Calu3 (cell line): ENCODE results near the gene NIPSNAP3A. TPM values are rescaled to one million over a fixed set of nuclear protein-coding genes. Genes with fewer than 3 reads are reported as not detected.

Source experiments
- BruUV-seq: library from RNA; stranded (reverse); fragments of 400-500 nt; replicated peaks from 2 replicates; lab custom pipeline; 2021; lab: Mats Ljungman, UMichigan
- CTCF ChIA-PET: fragments of 300-600 bp; sonication (Branson Sonifier 250); formaldehyde crosslinking; loops from one replicate; lab custom pipeline; 2022; ENCODE audit warnings: antibody characterized with exemption; lab: Charles Lee
- DNase-seq: peaks from one replicate; pipeline ENCODE4 v3.0.0; 2022
- H3K27ac Mint-ChIP-seq: one replicate; pipeline ENCODE4 v1.8.0; 2022; ENCODE audit warnings: mixed read lengths; ENCODE audit not compliant: unreplicated experiment
- H3K27me3 Mint-ChIP-seq: one replicate; pipeline ENCODE4 v1.8.0; 2022; ENCODE audit warnings: mixed read lengths; ENCODE audit not compliant: unreplicated experiment
- H3K36me3 Mint-ChIP-seq: one replicate; pipeline ENCODE4 v1.8.0; 2022; ENCODE audit warnings: mild to moderate bottlenecking, moderate library complexity, mixed read lengths; ENCODE audit not compliant: insufficient read depth, unreplicated experiment
- H3K4me1 Mint-ChIP-seq: one replicate; pipeline ENCODE4 v1.8.0; 2022; ENCODE audit warnings: mild to moderate bottlenecking, low read depth, mixed read lengths; ENCODE audit not compliant: unreplicated experiment
- H3K4me3 Mint-ChIP-seq: one replicate; pipeline ENCODE4 v1.8.0; 2022; ENCODE audit warnings: mild to moderate bottlenecking, low read depth, moderate library complexity, mixed read lengths; ENCODE audit not compliant: unreplicated experiment
- H3K9me3 Mint-ChIP-seq: one replicate; pipeline ENCODE4 v1.8.0; 2022; ENCODE audit warnings: low read depth, mixed read lengths; ENCODE audit not compliant: unreplicated experiment
- intact Hi-C: fragments of 100-400 bp; cut with micrococcal nuclease; formaldehyde crosslinking; loops from one replicate; pipeline ENCODE4 v1.10.0; 2022; ENCODE audit not compliant: unreplicated experiment
- total RNA-seq: library from RNA; stranded (reverse); gene quantifications from 2 replicates; pipeline ENCODE4 v1.2.3, GENCODE V29; 2022
- TF ChIP-seq, protein P1 (sequence below): fragments of 200-600 bp; IDR thresholded peaks from one replicate; pipeline ENCODE4 v1.8.0; 2022; ENCODE audit warnings: antibody characterized with exemption; ENCODE audit not compliant: unreplicated experiment

NIPSNAP3A gene
- total RNA-seq, 1 experiment from 2014 or later = 8.0 TPM

DNA sequence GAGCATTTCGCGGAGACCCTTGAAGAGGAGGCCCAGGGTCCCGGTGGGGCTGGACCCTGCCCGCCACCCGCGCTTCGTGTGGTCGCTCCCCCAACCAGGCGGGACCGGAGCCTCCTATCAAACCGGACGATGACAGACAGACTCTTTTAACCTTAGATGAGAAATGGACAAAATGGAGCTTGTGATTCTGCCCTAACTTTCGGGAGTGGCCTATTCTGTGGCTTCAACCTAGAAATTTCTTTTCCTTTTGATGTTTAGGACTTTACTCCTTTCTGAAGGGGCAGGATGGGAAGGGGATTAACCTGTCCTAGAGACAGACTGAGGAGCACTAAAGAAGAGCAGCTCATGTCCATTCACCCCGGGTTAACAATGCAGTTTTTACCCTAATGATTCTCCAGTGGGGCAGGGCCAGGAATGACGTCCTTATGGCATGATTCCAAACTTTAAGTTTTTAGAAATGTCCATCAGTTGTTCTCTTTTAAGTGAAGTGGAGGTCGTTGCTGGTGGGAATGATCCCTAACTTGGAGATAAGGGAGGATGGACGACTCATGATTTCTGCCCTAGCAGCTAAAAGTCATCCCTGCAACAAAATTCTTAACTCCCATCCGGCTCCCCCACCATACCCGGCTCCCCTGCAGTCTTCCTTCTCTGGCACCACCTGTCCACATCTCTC, 1.0 kb downstream of the NIPSNAP3A start:
- BruUV-seq = no TSS peak
- H3K27me3 Mint-ChIP-seq = no peaks in the 10 kb centered on the region
- intact Hi-C loops = loop anchor here (10.0 kb wide), 2 partner anchors 144 to 1354 kb away; partner anchors contain the start of gene OR13C2

DNA sequence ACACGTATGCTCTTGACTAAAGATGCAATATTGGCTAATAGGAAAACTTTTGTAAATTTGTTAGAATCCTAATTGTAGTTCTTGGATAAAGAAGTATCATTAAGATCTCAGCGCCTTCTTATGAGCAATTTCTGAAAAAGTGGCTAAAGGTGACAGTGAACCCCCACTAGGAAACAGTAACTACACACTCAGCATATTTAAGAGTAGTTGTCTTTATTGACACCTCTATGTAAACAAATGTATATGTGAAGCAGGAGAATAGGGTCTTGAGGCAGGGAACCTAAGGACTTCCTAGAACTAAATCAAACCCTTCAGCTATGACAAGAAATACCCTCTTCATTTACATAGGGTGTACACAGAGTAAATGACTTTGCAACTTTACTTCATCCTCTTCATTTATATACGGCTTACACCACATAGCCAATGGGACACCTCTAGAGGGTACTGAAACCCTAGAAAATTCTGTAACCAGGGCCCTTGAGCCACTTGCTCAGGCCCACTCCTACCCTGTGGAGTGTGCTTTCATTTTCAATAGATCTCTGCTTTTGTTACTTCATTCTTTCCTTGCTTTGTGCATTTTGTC, 2.8 kb downstream of the NIPSNAP3A start:
- CTCF ChIA-PET = no interaction called here
- H3K27me3 Mint-ChIP-seq = no peaks in the 10 kb centered on the region
- H3K9me3 Mint-ChIP-seq = no peaks in the 10 kb centered on the region
- no peak overlapping the region for H3K27ac Mint-ChIP-seq
- peaks cover 26% of the 10 kb centered on the region for H3K36me3 Mint-ChIP-seq
- DNase-seq = no peak
- H3K4me1 Mint-ChIP-seq = peaks cover 17% of the 10 kb centered on the region
- BruUV-seq = no TSS peak
- TF ChIP-seq, protein P1, sequence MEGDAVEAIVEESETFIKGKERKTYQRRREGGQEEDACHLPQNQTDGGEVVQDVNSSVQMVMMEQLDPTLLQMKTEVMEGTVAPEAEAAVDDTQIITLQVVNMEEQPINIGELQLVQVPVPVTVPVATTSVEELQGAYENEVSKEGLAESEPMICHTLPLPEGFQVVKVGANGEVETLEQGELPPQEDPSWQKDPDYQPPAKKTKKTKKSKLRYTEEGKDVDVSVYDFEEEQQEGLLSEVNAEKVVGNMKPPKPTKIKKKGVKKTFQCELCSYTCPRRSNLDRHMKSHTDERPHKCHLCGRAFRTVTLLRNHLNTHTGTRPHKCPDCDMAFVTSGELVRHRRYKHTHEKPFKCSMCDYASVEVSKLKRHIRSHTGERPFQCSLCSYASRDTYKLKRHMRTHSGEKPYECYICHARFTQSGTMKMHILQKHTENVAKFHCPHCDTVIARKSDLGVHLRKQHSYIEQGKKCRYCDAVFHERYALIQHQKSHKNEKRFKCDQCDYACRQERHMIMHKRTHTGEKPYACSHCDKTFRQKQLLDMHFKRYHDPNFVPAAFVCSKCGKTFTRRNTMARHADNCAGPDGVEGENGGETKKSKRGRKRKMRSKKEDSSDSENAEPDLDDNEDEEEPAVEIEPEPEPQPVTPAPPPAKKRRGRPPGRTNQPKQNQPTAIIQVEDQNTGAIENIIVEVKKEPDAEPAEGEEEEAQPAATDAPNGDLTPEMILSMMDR = no peak
- intact Hi-C loops = no loop called here
- H3K4me3 Mint-ChIP-seq = no peak overlapping the region

More for the DNA sequence above, 1.0 kb downstream of the NIPSNAP3A start:
- peaks cover 26% of the 10 kb centered on the region for H3K36me3 Mint-ChIP-seq
- peaks cover 17% of the 10 kb centered on the region for H3K4me1 Mint-ChIP-seq
- peak overlapping the region; percentile 90 for H3K27ac Mint-ChIP-seq
- DNase-seq = no peak
- CTCF ChIA-PET = interaction anchor here (0.6 kb wide), 1 partner anchor 144 kb away, joined by 3 read pairs; no protein-coding TSS in a partner anchor
- TF ChIP-seq, protein P1 = no peak
- peak overlapping the region; percentile 95 for H3K4me3 Mint-ChIP-seq
- H3K9me3 Mint-ChIP-seq = no peaks in the 10 kb centered on the region

DNA sequence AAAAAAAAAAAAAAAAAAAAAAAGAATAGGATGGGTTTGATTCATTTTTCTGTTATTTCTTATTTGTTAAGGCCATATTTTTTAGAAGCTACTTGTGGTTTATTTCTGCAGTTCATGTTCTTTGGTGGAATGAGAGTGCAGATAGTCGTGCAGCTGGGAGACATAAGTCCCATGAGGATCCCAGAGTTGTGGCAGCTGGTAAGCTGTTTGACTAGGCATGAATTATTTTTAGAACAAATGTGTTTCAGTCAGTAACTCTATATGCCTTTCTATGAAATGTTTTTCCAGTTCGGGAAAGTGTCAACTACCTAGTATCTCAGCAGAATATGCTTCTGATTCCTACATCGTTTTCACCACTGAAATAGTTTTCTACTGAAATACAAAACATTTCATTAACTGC, 11.5 kb downstream of the NIPSNAP3A start:
- DNase-seq = no peak
- no TSS peak for BruUV-seq
- Mint-ChIP-seq H3K4me1 (no peaks in the 10 kb centered on the region), H3K27ac (no peak overlapping the region), H3K4me3 (no peak overlapping the region), H3K27me3 (no peaks in the 10 kb centered on the region), H3K36me3 (peaks cover 9% of the 10 kb centered on the region), H3K9me3 (no peaks in the 10 kb centered on the region)
- intact Hi-C loops = no loop called here
- CTCF ChIA-PET = no interaction called here
- TF ChIP-seq, protein P1 = no peak

DNA sequence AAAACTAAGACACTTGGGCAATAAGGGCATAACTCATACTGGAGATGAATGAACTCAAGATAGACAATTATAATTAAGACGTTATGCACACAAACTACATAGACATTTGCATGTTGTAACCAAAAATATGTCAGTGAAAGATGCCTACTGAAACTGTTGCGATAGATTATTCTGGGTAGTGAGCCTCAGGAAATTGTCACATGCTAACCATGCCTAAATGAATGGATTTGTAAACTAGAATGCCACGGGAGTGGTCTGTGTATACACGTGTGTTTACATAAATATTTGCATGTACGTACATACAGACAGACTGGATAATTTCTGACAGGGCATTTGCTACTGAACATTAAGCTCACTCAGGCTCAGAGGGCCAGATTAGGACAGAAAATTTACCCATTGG, 17.7 kb downstream of the NIPSNAP3A start:
- Mint-ChIP-seq H3K4me3 (no peak overlapping the region), H3K27me3 (no peaks in the 10 kb centered on the region), H3K36me3 (peaks cover 14% of the 10 kb centered on the region), H3K27ac (no peak overlapping the region), H3K9me3 (no peaks in the 10 kb centered on the region), H3K4me1 (no peaks in the 10 kb centered on the region)
- no peak for DNase-seq
- intact Hi-C loops = no loop called here
- BruUV-seq = no TSS peak
- TF ChIP-seq, protein P1 = no peak
- CTCF ChIA-PET = no interaction called here
